Spleen (tissue), 11 donors: Measurements from ENCODE around the gene SLC26A3. TPM values are rescaled to one million over a fixed set of nuclear protein-coding genes. Genes with fewer than 3 reads are reported as not detected.

Source experiments
- DNase-seq: peaks from one replicate; pipeline ENCODE4 v3.0.0-alpha.2; 2020
- H3K27ac ChIP-seq, 8 donors: fragments of 200-600 bp; sonication (generic) in 7 of 8; 1 replicate in 4 of 8; 2 replicates in 4 of 8; pipeline versions ENCODE4 v1.5.0 to v1.8.0; 2016 to 2021; ENCODE audit warnings: inconsistent platforms in 4 of 8, mild to moderate bottlenecking in 4 of 8, moderate library complexity in 1 of 8
- H3K27me3 ChIP-seq, 7 donors: fragments of 200-600 bp; sonication (generic) in 6 of 7; replicated peaks in 1 of 7; 1 replicate in 4 of 7; 2 replicates in 3 of 7; pipeline versions ENCODE4 v1.5.0 to v1.8.0; 2016 to 2021; ENCODE audit warnings: inconsistent platforms in 3 of 7, mild to moderate bottlenecking in 1 of 7
- H3K36me3 ChIP-seq, 6 donors: fragments of 200-600 bp; sonication (generic) in 5 of 6; 1 replicate in 4 of 6; 2 replicates in 2 of 6; pipeline versions ENCODE4 v1.5.0 to v1.8.0; 2016 to 2021; ENCODE audit warnings: inconsistent platforms in 2 of 6
- H3K4me1 ChIP-seq, 6 donors: fragments of 200-600 bp; sonication (generic) in 5 of 6; 1 replicate in 3 of 6; 2 replicates in 3 of 6; pipeline versions ENCODE4 v1.5.0 to v1.8.0; 2016 to 2021; ENCODE audit warnings: inconsistent platforms in 3 of 6
- H3K4me3 ChIP-seq, 8 donors: fragments of 200-600 bp; sonication (generic) in 7 of 8; 1 replicate in 4 of 8; 2 replicates in 4 of 8; pipeline versions ENCODE4 v1.5.0 to v1.8.0; 2016 to 2021; ENCODE audit warnings: inconsistent platforms in 4 of 8, mild to moderate bottlenecking in 4 of 8, moderate library complexity in 2 of 8
- H3K9me3 ChIP-seq, 8 donors: fragments of 200-600 bp; sonication (generic) in 7 of 8; 1 replicate in 4 of 8; 2 replicates in 4 of 8; pipeline versions ENCODE4 v1.5.0 to v1.8.0; 2016 to 2021; ENCODE audit warnings: inconsistent platforms in 4 of 8
- POLR2A ChIP-seq, 3 donors: fragments of 450-650 bp; IDR thresholded peaks; one replicate each; pipeline ENCODE4 v1.5.1; 2017; ENCODE audit warnings: antibody characterized with exemption in 3 of 3, mild to moderate bottlenecking in 1 of 3
- POLR2AphosphoS5 ChIP-seq, 3 donors: sonication (generic); formaldehyde crosslinking; IDR thresholded peaks; one replicate each; pipeline ENCODE4 v1.5.1; 2017; ENCODE audit warnings: antibody characterized with exemption in 3 of 3
- WGBS, 5 donors: extraction: QIAGEN DNeasy Blood & Tissue Kit in 3 of 5; methylation state at CpG; one replicate each; pipeline versions ENCODE4 v1.1.5 to v1.1.7; 2013 to 2018; 5-methylcytosine and 5-hydroxymethylcytosine counted together
- intact Hi-C: fragments of 100-400 bp; cut with DNase I; formaldehyde crosslinking; loops from one replicate; pipeline ENCODE4 v1.15.0; 2023; ENCODE audit warnings: low total_unique reads
- polyA plus RNA-seq, 3 donors: library from polyadenylated mRNA; stranded (reverse); fragments of 200-250 nt; gene quantifications; one replicate each; pipeline ENCODE4 v1.2.1, GENCODE V29; 2013
- total RNA-seq, 7 donors: library from RNA; depleted of rRNA in 3 of 7; stranded (reverse); fragments of >200 nt in 3 of 7; fragmentation: NEBNext Ultra II Directional in 4 of 7; extraction: Animal tissue kit (Norgen Biotek cat#: 25700) in 4 of 7; gene quantifications; one replicate each; pipeline versions ENCODE4 v1.1.0 to v1.2.1, GENCODE V29; 2016 to 2021
- TF ChIP-seq, protein P1 (sequence below), 11 experiments: fragments of 200-600 bp in 7 of 11; fragments of 450-650 bp in 4 of 11; sonication (generic) in 4 of 11; IDR thresholded peaks in 8 of 11; conservative IDR thresholded peaks in 3 of 11; 1 replicate in 7 of 11; 2 replicates in 4 of 11; pipeline versions ENCODE4 v1.4.0 to v1.8.0; 2016 to 2021; ENCODE audit warnings: antibody characterized with exemption in 11 of 11, inconsistent platforms in 4 of 11, mild to moderate bottlenecking in 1 of 11
- donor health status: healthy with polysubstance abuse.
- donor health status: DM: no; HTN: no; CAD: no; lungs with moderate emphysema.
- donor health status: DM: no; HTN: no; CAD: no.
- donor health status: Bipolar disorder and iron deficiency.
- donor health status: healthy.
- donor health status: DM: no; HTN: no; CAD: no.
- donor health status: DM: yes; HTN: yes; CAD: no.

Gene SLC26A3
- total and polyA plus RNA-seq, 10 donors = 0.13 to 0.37 TPM; not detected in 8

DNA sequence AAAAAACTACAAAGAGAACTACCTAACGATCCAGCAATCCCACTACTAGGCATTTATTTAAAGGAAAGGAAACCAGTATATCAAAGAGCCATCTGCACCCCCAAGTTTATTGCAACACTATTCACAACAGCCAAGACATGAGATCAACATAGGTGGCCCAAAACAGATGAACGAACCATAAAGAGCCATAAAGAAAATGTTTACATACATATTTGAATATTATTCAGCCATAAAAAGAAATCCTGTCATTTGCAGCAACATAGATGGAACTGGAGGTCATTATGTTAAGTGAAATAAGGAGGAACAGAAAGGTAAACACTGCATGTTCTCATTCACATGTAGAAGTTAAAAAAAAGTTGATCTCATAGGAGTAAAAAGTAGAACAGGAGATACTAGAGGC, 15.6 kb upstream of the SLC26A3 start:
- Histone ChIP-seq H3K4me3 (no peak overlapping the region), H3K36me3 (no peaks in the 10 kb centered on the region), H3K9me3 (no peaks in the 10 kb centered on the region), H3K27me3 (peaks cover 0 to 7% (median 0%) of the 10 kb centered on the region in 7 donors), H3K27ac (no peak overlapping the region), H3K4me1 (no peaks in the 10 kb centered on the region)
- WGBS, 5 donors = 74 to 86% (median 76%) methylated on average over 2 of the region's 2 CpGs
- intact Hi-C loops = no loop called here
- no peak for DNase-seq
- TF ChIP-seq POLR2AphosphoS5 (IDR thresholded peaks at IDR 0.05) (no peak), POLR2A (IDR thresholded peaks at IDR 0.05) (no peak)
- TF ChIP-seq, protein P1, sequence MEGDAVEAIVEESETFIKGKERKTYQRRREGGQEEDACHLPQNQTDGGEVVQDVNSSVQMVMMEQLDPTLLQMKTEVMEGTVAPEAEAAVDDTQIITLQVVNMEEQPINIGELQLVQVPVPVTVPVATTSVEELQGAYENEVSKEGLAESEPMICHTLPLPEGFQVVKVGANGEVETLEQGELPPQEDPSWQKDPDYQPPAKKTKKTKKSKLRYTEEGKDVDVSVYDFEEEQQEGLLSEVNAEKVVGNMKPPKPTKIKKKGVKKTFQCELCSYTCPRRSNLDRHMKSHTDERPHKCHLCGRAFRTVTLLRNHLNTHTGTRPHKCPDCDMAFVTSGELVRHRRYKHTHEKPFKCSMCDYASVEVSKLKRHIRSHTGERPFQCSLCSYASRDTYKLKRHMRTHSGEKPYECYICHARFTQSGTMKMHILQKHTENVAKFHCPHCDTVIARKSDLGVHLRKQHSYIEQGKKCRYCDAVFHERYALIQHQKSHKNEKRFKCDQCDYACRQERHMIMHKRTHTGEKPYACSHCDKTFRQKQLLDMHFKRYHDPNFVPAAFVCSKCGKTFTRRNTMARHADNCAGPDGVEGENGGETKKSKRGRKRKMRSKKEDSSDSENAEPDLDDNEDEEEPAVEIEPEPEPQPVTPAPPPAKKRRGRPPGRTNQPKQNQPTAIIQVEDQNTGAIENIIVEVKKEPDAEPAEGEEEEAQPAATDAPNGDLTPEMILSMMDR (IDR thresholded peaks at IDR 0.05 in 8 of 11, conservative IDR thresholded peaks at IDR 0.05 in 3 of 11) = no peak

DNA sequence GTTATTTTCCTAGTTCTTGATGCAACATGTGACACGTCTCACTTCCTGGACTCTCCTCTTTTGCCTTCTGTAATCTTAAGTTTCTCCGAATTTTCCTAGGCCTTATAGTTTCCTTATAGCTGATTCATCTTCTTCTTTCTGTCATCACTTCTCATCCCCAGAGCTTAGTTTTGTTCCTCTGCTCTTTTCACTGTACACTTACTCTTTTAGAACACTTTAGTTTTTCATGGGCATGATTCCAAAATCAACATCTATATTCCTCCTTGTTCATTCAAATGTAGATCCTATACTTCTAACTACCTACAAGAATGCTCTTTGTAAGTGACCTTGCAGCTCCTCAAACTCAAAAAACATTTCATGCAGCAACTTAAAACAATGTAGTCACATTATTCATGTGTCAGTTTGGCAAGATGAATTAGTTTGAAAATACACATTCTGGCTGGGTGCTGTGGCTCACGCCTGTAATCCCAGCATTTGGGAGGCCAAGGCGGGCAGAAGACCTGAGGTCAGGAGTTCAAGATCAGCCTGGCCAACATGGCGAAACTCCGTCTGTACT, 13.1 kb upstream of the SLC26A3 start:
- WGBS, 5 donors = 75 to 89% (median 82%) methylated on average over 6 of the region's 6 CpGs
- H3K4me3 ChIP-seq = no peak overlapping the region
- no peak overlapping the region for H3K27ac ChIP-seq
- H3K4me1 ChIP-seq = no peaks in the 10 kb centered on the region
- intact Hi-C loops = no loop called here
- H3K9me3 ChIP-seq = no peaks in the 10 kb centered on the region
- H3K27me3 ChIP-seq = peaks cover 0 to 12% (median 0%) of the 10 kb centered on the region in 7 donors
- DNase-seq = no peak
- H3K36me3 ChIP-seq = no peaks in the 10 kb centered on the region
- TF ChIP-seq, protein P1 (IDR thresholded peaks at IDR 0.05 in 8 of 11, conservative IDR thresholded peaks at IDR 0.05 in 3 of 11) = no peak
- TF ChIP-seq POLR2AphosphoS5 (IDR thresholded peaks at IDR 0.05) (no peak), POLR2A (IDR thresholded peaks at IDR 0.05) (no peak)

DNA sequence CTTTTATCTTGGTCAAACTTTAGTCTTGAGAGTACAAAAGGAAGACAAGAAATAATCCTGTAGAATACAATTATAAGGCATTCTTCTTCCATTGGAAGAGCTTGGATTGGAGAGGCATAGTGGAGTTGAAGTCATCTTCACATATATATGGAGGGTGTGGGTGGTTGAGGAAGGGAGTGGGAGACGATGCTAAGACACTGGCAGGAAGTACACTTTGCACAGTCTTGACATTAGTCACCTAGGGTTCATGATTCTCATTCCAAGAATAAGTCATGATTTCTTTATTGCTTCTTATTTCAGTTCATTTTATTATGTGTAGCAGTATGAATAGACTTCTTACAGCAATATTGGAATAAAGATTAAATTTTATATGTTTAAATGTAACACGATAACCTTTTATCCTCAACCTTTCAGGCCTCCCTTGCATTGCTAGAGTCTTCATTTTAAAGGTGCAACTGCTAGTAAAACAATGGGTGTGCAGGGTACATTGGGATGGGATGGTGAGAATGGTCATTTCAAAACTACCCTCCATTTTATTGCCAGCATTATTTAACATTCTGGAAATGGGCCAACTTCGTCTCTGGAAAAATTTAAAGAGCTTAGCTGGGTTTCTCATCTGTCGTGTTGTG, 12.3 kb upstream of the SLC26A3 start:
- Histone ChIP-seq H3K4me1 (no peaks in the 10 kb centered on the region), H3K27ac (no peak overlapping the region), H3K27me3 (peaks cover 0 to 12% (median 0%) of the 10 kb centered on the region in 7 donors), H3K4me3 (no peak overlapping the region), H3K36me3 (no peaks in the 10 kb centered on the region), H3K9me3 (no peaks in the 10 kb centered on the region)
- TF ChIP-seq POLR2A (IDR thresholded peaks at IDR 0.05) = no peak
- TF ChIP-seq, protein P1 (IDR thresholded peaks at IDR 0.05 in 8 of 11, conservative IDR thresholded peaks at IDR 0.05 in 3 of 11) = no peak
- no peak for TF ChIP-seq POLR2AphosphoS5 (IDR thresholded peaks at IDR 0.05)
- intact Hi-C loops = no loop called here
- DNase-seq = no peak
- WGBS, 5 donors = 47 to 65% (median 57%) methylated on average over 4 of the region's 4 CpGs

DNA sequence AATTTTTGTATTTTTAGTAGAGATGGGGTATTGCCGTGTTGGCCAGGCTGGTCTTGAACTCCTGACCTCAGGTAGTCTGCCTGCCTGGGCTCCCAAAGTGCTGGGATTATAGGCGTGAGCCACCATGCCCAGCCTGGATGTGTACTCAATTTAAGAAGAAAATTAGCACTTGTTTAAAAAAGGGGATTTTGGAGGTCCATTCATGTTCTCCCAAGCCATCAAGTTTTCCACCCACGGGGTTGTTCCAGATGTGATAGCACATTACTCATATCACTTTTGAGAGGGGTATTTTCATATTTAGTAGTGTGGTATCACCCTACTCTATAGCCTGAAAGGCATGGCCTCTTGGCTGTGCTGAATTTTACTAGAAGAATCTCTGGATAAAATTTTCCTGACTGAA, 10.5 kb upstream of the SLC26A3 start:
- Histone ChIP-seq H3K36me3 (no peaks in the 10 kb centered on the region), H3K27me3 (peaks cover 0 to 12% (median 0%) of the 10 kb centered on the region in 7 donors), H3K4me1 (no peaks in the 10 kb centered on the region), H3K4me3 (no peak overlapping the region), H3K27ac (no peak overlapping the region), H3K9me3 (no peaks in the 10 kb centered on the region)
- WGBS, 5 donors = 66 to 80% (median 72%) methylated on average over 3 of the region's 3 CpGs
- no peak for TF ChIP-seq POLR2A (IDR thresholded peaks at IDR 0.05)
- TF ChIP-seq, protein P1 (IDR thresholded peaks at IDR 0.05 in 8 of 11, conservative IDR thresholded peaks at IDR 0.05 in 3 of 11) = no peak
- TF ChIP-seq POLR2AphosphoS5 (IDR thresholded peaks at IDR 0.05) = no peak
- no peak for DNase-seq
- intact Hi-C loops = no loop called here
